Stimulated activated naive CD8-positive, alpha-beta T cell treated with anti-CD3 and anti-CD28 coated beads, Interleukin-15, Interleukin-2, amounts not matched to agents 100 ng/mL and 50 ng/mL, for 24 hours (primary cell): ENCODE measurements around the gene NFX1.
A peak's percentile ranks its signal among the peaks of the same experiment; 100 is the strongest.

Experiments
- H3K27ac Mint-ChIP-seq: one replicate; pipeline ENCODE4 v1.8.0; 2021; ENCODE audit warnings: mild to moderate bottlenecking, mixed read lengths
- H3K27me3 Mint-ChIP-seq: one replicate; pipeline ENCODE4 v1.8.0; 2021; ENCODE audit warnings: mixed read lengths
- H3K36me3 Mint-ChIP-seq: one replicate; pipeline ENCODE4 v1.8.0; 2021; ENCODE audit warnings: low read depth, mixed read lengths
- H3K4me1 Mint-ChIP-seq: one replicate; pipeline ENCODE4 v1.8.0; 2021; ENCODE audit warnings: low read depth, mixed read lengths
- H3K4me3 Mint-ChIP-seq: one replicate; pipeline ENCODE4 v1.8.0; 2021; ENCODE audit warnings: mild to moderate bottlenecking, mixed read lengths
- H3K9me3 Mint-ChIP-seq: one replicate; pipeline ENCODE4 v1.8.0; 2021; ENCODE audit warnings: mixed read lengths

Gene NFX1

DNA sequence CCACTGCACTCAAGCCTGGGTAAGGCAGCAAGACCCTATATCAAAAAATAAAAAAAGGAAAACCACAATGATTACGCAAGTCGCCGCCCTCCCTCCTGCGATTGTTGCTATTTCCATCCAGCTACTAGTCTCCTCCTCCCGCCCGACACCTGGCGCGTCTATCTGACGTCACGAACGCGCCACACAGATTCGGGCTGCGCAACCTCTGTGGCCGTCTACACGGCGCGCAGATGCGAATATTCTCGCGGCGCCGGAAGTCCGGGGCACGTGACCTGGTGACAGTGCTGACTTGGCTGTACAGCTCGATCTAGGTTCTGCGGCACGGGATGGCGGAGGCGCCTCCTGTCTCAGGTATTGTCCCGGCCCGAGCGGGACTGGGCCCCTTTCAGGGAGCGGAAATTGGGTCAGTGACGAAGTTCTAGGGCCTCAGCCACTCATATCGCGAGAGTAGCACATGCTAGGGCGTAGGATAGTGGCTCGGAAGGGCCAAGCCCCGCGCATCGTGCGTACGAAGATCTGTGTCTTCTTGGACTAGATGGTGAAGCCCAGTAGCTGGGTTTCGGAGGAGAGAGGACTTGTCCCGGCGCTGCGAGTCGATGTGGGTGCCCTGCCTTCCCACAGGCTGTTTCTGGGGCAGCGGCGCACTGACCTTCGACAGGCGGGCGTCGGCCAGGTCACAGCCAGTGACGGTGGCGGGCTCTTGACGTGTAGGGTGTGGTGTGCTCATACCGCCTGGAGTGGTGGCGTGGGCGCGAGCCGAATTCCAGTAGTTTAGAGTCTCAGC is at the start of gene NFX1:
Gene NFX1, plus strand, starts transcription at position 270 of the 784 bp plus-strand sequence. Its CDS starts 57 bp downstream, at position 327.
- Mint-ChIP-seq H3K27ac (peak within 1 kb of the TSS; percentile 100), H3K4me1 (peaks cover 67% of the 10 kb centered on the region)

DNA sequence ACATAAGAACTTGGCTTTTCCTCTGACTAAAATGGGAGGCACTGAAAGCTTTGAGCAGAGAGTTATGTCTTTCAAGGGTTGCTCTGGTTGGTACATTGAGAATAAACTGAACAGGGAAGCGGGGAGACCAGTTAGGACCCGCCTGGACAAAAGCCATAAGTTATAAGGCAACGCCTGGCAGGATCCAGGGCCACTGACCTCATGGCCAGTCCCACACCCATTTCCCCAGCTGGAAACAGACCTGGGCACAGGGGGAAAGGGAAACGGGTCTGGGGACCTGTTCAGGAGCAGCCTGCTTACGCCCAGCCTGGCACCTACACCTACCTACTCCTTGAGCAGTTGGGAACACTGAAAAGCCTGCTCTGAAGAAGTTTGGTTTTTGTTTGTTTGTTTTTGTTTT is 49.0 kb upstream of the NFX1 start:
- Mint-ChIP-seq H3K27ac (no peak overlapping the region), H3K4me1 (no peaks in the 10 kb centered on the region)

More for the DNA sequence above, at the start of gene NFX1:
- H3K9me3 Mint-ChIP-seq, result no peaks in the 10 kb centered on the region
- peaks cover 44% of the 10 kb centered on the region for H3K36me3 Mint-ChIP-seq
- H3K27me3 Mint-ChIP-seq, result no peaks in the 10 kb centered on the region
- peak within 1 kb of the TSS; percentile 99 for H3K4me3 Mint-ChIP-seq

DNA sequence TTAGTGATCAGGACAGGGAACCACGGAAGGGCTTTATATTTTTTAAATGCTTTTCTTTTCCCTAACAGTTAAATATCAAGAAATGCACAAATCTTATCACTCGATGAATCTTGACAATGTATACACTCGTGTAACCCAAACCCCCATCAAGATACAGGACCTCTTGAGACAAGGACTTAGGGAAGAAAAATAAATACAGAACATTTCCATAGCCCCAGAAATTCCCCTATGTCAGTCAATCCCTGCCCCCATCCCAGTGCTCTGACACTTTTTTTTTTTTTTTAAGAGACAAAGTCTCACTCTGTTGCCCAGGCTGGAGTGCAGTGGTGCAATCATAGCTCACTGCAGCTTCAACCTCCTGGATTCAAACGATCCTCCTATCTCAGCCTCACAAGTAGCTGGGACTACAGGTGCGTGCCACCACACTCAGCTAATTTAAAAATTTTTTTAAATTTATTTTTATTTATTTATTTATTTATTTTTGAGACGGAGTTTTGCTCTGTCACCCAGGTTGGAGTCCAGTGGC is 47.6 kb upstream of the NFX1 start:
- Mint-ChIP-seq H3K9me3 (no peaks in the 10 kb centered on the region), H3K4me3 (no peak overlapping the region), H3K27me3 (no peaks in the 10 kb centered on the region), H3K27ac (no peak overlapping the region), H3K36me3 (peaks cover 5% of the 10 kb centered on the region), H3K4me1 (no peaks in the 10 kb centered on the region)

More for the DNA sequence above, 49.0 kb upstream of the NFX1 start:
- H3K36me3 Mint-ChIP-seq, result no peaks in the 10 kb centered on the region
- H3K9me3 Mint-ChIP-seq, result no peaks in the 10 kb centered on the region
- no peaks in the 10 kb centered on the region for H3K27me3 Mint-ChIP-seq
- no peak overlapping the region for H3K4me3 Mint-ChIP-seq

DNA sequence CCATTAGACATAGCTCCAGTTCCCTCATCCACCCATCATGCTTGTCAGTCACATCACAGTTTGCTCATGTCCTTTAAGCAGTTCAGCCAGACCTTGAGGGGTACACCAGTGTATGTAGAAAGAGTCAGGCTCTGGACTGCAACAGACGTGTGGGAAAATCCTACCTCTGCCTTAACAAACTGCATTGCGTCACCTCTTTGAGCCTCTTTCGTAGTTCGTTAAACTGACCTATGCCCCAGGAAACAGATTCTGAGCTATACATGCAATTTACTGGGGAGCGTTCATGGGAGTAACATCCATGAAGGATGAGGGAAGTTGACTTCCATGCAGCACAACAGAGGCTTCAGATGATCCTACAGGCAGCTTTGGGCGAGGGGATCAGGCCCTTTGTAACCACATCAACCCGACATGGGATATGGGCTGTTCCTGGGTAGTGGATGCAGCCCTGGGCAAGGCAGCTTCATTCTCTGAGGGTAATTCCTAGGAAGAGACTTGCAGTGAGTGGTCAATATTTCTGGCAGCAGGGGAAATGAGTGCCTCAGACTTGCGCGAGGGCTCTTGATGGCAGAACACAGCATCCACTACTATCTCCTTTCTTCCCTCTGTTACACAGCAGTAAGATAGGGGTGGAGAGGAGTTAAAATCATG is 46.1 kb upstream of the NFX1 start:
- H3K4me1 Mint-ChIP-seq, result no peaks in the 10 kb centered on the region
- H3K27me3 Mint-ChIP-seq, result no peaks in the 10 kb centered on the region
- H3K4me3 Mint-ChIP-seq, result no peak overlapping the region
- no peak overlapping the region for H3K27ac Mint-ChIP-seq
- H3K36me3 Mint-ChIP-seq, result peaks cover 10% of the 10 kb centered on the region
- no peaks in the 10 kb centered on the region for H3K9me3 Mint-ChIP-seq

DNA sequence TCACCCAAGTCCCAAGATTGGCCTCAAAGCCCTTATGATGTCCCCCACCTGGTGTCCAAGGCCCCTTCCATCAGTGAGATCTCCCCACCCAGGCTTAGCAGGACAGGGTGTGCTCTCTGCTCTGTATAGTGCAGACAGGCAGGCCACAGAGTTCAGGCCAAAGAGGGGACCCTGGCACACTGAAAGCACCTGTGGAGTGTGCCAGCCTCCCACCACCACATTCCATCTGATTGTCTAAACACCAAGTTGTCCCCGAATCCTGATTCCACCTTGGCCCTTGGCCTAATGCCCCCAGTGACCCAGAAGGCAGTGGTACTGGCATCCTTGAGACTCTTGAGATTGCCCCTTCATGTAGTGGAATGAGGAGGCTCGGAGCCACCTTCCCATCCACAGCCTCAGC is 45.0 kb upstream of the NFX1 start:
- no peak overlapping the region for H3K27ac Mint-ChIP-seq
- H3K4me3 Mint-ChIP-seq, result no peak overlapping the region

DNA sequence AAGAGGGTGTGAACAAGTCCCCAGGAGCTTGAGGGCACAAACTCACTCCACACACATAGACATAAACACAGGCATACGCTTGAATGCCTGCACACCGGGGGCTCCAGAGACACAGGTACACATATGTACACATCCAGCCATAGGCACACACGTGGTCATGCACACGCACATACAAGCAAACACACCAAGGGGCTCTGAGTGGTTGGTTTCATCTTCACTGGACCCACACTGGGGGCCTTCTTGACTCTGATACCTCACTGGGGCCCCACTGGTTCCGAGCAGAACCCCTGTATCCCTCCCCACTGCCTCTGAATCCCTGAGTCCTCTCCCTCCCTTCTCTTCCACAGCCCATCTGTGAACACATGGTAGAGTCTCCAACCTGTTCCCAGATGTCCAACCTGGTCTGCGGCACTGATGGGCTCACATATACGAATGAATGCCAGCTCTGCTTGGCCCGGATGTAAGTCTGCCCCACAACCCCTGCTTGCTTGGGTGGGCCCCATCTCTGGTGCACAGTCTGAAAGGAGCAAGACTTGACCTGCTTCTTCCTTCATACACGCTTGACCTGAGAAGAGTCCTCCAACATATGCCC is 44.0 kb upstream of the NFX1 start:
- Mint-ChIP-seq H3K27me3 (no peaks in the 10 kb centered on the region), H3K4me1 (no peaks in the 10 kb centered on the region), H3K9me3 (no peaks in the 10 kb centered on the region), H3K36me3 (peaks cover 20% of the 10 kb centered on the region), H3K4me3 (no peak overlapping the region), H3K27ac (no peak overlapping the region)

More for the DNA sequence above, 45.0 kb upstream of the NFX1 start:
- Mint-ChIP-seq H3K27me3 (no peaks in the 10 kb centered on the region), H3K36me3 (peaks cover 10% of the 10 kb centered on the region), H3K9me3 (no peaks in the 10 kb centered on the region), H3K4me1 (no peaks in the 10 kb centered on the region)

DNA sequence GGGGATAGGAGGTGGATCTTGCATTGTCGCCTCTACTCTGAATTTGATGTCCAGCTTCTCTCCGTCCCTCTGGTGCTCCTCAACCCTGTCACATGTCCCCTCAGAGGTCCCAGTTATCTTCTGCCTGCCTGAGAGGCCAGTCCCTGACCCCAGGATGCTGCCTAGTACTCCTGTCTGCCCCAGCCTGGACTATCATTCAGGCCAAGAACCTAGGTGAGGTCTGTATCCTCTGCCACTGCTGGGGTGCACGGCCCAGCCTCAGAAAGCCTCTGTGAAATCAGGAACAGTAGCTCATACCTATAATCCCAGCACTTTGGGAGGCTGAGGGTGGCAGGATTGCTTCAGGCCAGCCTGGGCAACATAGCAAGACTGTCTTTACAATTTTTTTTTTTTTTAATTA is 41.7 kb upstream of the NFX1 start:
- Mint-ChIP-seq H3K4me3 (no peak overlapping the region), H3K27ac (no peak overlapping the region), H3K27me3 (no peaks in the 10 kb centered on the region), H3K4me1 (no peaks in the 10 kb centered on the region), H3K9me3 (no peaks in the 10 kb centered on the region), H3K36me3 (peaks cover 28% of the 10 kb centered on the region)

DNA sequence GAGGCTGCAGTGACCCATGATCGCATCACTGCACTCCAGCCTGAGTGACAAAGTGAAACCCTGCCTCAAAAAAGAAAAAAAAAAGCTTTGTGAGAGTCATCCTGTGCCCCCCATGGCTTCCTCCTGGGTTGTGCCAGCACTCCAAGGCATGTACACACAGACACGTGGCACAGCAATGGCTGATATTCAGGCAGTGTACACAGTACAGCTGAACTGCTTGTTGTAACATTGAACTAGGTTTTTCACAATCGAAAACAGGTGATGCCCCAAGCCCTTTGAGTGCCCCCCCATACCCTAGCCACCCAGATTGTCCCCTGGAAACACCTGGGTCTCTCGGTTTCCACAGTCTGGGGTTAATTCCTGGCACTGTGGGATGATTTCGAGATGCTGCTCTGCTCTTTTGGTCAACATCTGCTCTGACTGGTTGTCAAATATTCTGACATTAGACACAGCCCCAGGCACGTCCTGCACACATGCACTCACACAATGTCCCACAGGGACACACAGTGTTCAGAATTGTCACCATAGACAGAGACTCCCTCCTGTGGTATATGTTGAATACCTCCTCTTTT is 41.1 kb upstream of the NFX1 start:
- Mint-ChIP-seq H3K27me3 (no peaks in the 10 kb centered on the region), H3K4me3 (no peak overlapping the region), H3K4me1 (no peaks in the 10 kb centered on the region), H3K27ac (peak overlapping the region; percentile 23), H3K9me3 (no peaks in the 10 kb centered on the region), H3K36me3 (peaks cover 28% of the 10 kb centered on the region)

DNA sequence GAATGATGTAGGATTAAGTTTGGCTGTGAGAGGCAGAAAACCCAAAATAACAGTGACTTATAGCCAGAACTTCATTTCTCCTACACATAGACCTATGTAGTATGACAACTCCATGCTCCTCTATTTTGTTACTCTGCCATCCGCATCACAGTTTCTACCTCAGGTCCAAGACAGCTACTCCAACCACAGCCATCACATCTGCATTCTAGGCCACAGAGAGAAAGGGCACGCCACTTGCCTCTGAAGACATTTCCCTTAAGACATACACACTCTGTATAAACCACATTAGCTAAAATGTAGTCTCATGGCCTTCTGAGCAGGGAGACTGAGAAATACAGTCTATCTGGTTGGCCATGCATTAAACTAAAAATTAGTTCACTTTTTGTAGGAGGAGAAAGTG is 40.3 kb upstream of the NFX1 start:
- Mint-ChIP-seq H3K36me3 (peaks cover 35% of the 10 kb centered on the region), H3K4me1 (no peaks in the 10 kb centered on the region), H3K27ac (no peak overlapping the region), H3K27me3 (no peaks in the 10 kb centered on the region), H3K4me3 (no peak overlapping the region), H3K9me3 (no peaks in the 10 kb centered on the region)

DNA sequence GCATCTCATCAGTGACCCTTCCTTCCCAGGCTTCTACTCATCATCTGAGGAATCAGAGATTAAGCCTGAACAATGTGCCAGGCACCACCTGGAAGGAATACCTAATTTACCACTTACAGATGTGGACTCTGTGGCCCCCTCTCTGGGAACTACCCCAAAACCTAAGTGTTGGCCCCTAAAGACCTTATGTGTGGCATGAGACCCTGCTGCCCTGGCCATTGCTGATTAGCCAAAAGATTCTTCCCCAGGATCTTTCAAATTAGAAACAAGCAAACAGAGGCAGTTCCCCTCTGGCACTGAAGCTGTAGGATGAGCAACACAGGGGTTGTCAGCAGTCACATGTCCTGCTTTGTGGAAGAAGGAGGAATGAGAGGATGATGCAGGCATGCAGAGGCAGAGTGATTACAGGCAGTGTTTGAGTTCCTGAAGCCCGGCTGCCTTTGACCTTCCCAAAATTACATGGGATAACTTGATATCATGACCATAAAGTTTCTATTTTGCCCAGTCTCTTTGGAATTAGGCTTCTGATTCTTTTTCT is 39.8 kb upstream of the NFX1 start:
- Mint-ChIP-seq H3K4me3 (no peak overlapping the region), H3K36me3 (peaks cover 40% of the 10 kb centered on the region), H3K4me1 (no peaks in the 10 kb centered on the region), H3K27ac (no peak overlapping the region), H3K9me3 (no peaks in the 10 kb centered on the region), H3K27me3 (no peaks in the 10 kb centered on the region)

DNA sequence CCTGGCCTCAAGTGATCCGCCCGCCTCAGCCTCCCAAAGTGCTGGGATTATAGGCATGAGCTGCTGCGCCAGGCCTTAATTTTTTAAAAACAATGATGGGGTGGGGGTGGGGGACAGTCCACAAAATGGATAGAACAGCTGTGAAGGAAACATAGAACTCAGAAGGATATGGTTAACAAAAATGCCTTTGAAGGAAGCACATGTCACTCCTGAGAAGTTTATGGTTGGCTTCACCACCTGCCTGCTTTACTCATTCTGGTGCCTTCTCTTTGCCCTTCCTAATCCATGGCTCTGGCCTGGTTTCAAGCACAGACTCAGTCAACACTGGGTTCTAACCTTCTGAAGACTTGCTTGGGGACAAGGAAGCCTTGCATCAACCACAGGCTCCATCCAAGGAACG is 36.1 kb upstream of the NFX1 start:
- no peaks in the 10 kb centered on the region for H3K27me3 Mint-ChIP-seq
- H3K9me3 Mint-ChIP-seq, result no peaks in the 10 kb centered on the region
- H3K27ac Mint-ChIP-seq, result no peak overlapping the region
- H3K4me3 Mint-ChIP-seq, result no peak overlapping the region
- peaks cover 60% of the 10 kb centered on the region for H3K36me3 Mint-ChIP-seq
- H3K4me1 Mint-ChIP-seq, result no peaks in the 10 kb centered on the region

DNA sequence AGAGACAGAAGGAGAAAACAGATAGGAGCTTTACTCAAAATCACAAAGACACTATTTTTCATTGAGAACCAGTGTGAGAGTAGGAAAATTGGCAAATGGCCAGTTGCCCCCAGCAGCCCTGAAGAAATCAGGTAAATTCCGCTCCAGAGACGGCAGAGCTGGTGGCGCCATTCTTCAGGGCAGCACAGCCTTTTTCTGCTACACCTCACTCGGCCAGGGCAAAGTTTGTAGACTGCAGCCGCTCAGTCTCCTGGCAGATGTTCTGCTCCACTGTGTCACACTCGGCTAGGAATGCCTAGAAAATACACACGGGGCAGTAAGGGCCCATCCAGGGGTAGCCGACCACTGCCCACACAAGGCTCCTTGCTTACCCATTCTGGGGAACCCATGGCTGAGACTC is 35.3 kb upstream of the NFX1 start:
- Mint-ChIP-seq H3K9me3 (no peaks in the 10 kb centered on the region), H3K27me3 (no peaks in the 10 kb centered on the region), H3K36me3 (peaks cover 68% of the 10 kb centered on the region), H3K4me3 (no peak overlapping the region), H3K27ac (no peak overlapping the region), H3K4me1 (peaks cover 6% of the 10 kb centered on the region)

DNA sequence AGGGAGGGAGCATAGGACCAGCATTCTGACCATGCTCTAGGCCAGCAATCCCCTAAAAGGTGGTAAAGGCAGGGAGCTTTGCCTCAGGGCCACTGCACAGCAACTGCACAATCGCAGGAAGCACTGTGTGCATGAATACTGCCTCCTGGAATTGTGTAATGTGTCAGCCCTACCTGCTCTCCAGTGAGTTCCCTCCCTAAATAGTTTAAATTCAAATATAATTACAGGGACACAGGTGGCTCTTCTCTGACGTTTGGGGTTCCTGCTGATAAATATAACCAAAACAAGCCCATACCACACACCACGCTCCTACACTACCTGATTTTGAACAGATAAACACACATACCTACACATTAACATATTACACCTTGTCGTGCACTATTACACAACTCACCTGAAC is 34.8 kb upstream of the NFX1 start:
- no peaks in the 10 kb centered on the region for H3K27me3 Mint-ChIP-seq
- H3K36me3 Mint-ChIP-seq, result peaks cover 72% of the 10 kb centered on the region
- peaks cover 10% of the 10 kb centered on the region for H3K4me1 Mint-ChIP-seq
- no peaks in the 10 kb centered on the region for H3K9me3 Mint-ChIP-seq
- H3K27ac Mint-ChIP-seq, result no peak overlapping the region
- H3K4me3 Mint-ChIP-seq, result no peak overlapping the region

DNA sequence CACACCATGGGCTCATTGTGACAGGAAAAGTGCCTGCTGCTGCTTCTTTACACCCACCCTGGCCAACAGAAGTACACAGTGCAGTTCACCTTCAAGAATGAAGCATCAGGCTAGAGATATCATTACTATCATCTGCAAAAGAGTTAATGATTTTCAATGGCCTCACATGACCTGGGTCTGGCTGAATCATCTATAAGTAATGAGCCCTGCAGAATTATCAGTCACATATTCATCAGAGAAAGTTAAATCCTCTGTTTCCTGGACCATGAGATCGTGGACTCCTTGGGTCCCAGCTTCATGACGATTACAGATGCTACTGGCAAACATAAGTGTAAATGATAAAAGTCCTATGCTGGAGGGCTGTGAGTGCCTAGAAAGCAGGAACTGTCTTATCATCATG is 34.1 kb upstream of the NFX1 start:
- H3K9me3 Mint-ChIP-seq, result no peaks in the 10 kb centered on the region
- H3K27me3 Mint-ChIP-seq, result no peaks in the 10 kb centered on the region
- peaks cover 16% of the 10 kb centered on the region for H3K4me1 Mint-ChIP-seq
- no peak overlapping the region for H3K27ac Mint-ChIP-seq
- peaks cover 72% of the 10 kb centered on the region for H3K36me3 Mint-ChIP-seq
- H3K4me3 Mint-ChIP-seq, result no peak overlapping the region

DNA sequence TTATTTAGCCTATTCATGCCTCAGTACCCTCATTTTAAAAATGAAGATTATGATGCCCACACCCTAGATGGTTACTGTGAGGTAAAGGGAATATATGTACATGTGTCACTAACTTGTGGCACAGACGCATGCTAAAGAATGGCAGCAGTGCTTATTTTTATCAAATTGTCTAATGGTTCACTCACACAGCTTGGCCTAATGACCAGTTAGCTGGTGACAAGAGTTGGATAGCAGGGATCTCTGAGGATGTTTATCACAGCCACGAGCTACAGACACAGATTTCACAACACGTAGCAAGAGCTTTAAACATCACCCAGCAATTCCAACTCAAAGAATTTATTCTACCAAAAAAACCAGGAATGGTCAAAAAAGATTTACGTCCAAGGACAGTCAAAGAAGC is 33.0 kb upstream of the NFX1 start:
- Mint-ChIP-seq H3K36me3 (peaks cover 78% of the 10 kb centered on the region), H3K4me1 (peaks cover 21% of the 10 kb centered on the region), H3K27me3 (no peaks in the 10 kb centered on the region), H3K27ac (no peak overlapping the region), H3K9me3 (no peaks in the 10 kb centered on the region), H3K4me3 (no peak overlapping the region)
